ENCODE measurements around the gene ITPRIPL2. TPM values are rescaled to one million over a fixed set of nuclear protein-coding genes. Genes with fewer than 3 reads are reported as not detected.

Gene ITPRIPL2
- total RNA-seq, 1 experiment from 2014 or later, result 67.9 TPM

DNA sequence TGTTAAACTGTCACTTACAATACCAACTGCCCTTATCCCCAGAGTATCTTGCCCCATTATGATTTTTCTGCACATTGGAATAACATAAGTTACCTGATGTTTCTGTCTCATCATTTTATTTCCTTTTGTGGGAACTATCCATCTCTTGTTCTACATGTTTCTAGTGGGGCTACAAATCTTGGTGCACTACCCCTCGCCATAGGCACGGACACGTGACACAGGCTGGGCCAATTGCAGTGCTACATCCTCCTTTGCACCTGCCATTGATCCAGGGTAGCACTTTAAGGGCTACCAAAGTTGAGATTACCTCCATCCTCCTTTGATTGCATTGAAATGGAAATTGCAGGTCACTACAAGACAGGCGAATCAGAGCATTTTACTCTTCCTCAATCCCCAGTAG, 40.1 kb downstream of the ITPRIPL2 start (continued):
- peak; percentile 98 for TF ChIP-seq CBX3 (IDR thresholded peaks at IDR 0.05; ENCODE audit: low read depth)

- no peaks in the 10 kb centered on the region for H3K79me2 ChIP-seq (ENCODE audit: insufficient read depth, low read length)
- BruUV-seq (replicated peaks), result no TSS peak
- ChIA-PET CTCF (interaction anchor here (1.0 kb wide), 1 partner anchor 18 kb away, joined by 4 read pairs; no protein-coding TSS in a partner anchor), RAD21 (ENCODE audit: low non-redundant PET in 1 of 2, low total read pairs in 2 of 2, uncharacterized antibody in 2 of 2, unreplicated experiment in 2 of 2) (interaction anchor here in 1 of 2 experiments (0.6 kb wide), 1 partner anchor 73 kb away, joined by 3 read pairs; no protein-coding TSS in a partner anchor), POLR2A (no interaction called here)
- no peak overlapping the region for H3K9ac ChIP-seq (ENCODE audit: low read length)
- no peak overlapping the region for H3K4me3 ChIP-seq (replicated peaks in 1 of 2; ENCODE audit: low read depth in 1 of 2, low read length in 2 of 2)
- H4K20me1 ChIP-seq (ENCODE audit: insufficient read depth), result no peaks in the 10 kb centered on the region
- H3K27ac ChIP-seq (ENCODE audit: low read depth, low read length), result no peak overlapping the region
- DNase-seq (ENCODE audit: low read depth, low spot score) (no peak), ATAC-seq (no peak)
- no peaks in the 10 kb centered on the region for H3K27me3 ChIP-seq (ENCODE audit: insufficient read depth, low read length)
- no peaks in the 10 kb centered on the region for H3K36me3 ChIP-seq (ENCODE audit: control insufficient read depth in 1 of 2, insufficient read depth in 2 of 2, low read length in 2 of 2)
- peaks cover 0 to 20% of the 10 kb centered on the region in 2 experiments; a peak in 3 of 4 replicates for H3K4me1 ChIP-seq (ENCODE audit: control insufficient read depth in 1 of 2, insufficient read depth in 2 of 2, low read length in 2 of 2)
- no peak overlapping the region for H3K4me2 ChIP-seq (ENCODE audit: low read length)
- H3K9me3 ChIP-seq (ENCODE audit: control insufficient read depth in 1 of 2, insufficient read depth in 1 of 2, low read depth in 1 of 2, low read length in 2 of 2), result peaks cover 0 to 6% of the 10 kb centered on the region in 2 experiments; a peak in 1 of 4 replicates
- TF ChIP-seq CTCF (IDR thresholded peaks at IDR 0.05 in 2 of 3, conservative IDR thresholded peaks at IDR 0.05 in 1 of 3; ENCODE audit: borderline replicate concordance in 1 of 3, insufficient read depth in 1 of 3, low read depth in 2 of 3, low read length in 2 of 3), result no peak
- no peak for TF ChIP-seq POLR2A (IDR thresholded peaks at IDR 0.05; ENCODE audit: borderline replicate concordance, extremely low read depth, insufficient read depth, insufficient read length)
- no peak for TF ChIP-seq SRF (IDR thresholded peaks at IDR 0.05; ENCODE audit: low read depth)
- no peak for TF ChIP-seq YY1 (IDR thresholded peaks at IDR 0.05; ENCODE audit: extremely low read depth, insufficient replicate concordance, low read depth, low read length)
- TF ChIP-seq EGR1 (IDR thresholded peaks at IDR 0.05; ENCODE audit: low read depth), result no peak
- no peak for TF ChIP-seq CEBPB (IDR thresholded peaks at IDR 0.05; ENCODE audit: low read depth)
- TF ChIP-seq RAD21 (IDR thresholded peaks at IDR 0.05; ENCODE audit: low read depth), result no peak
- TF ChIP-seq EZH2phosphoT487 (IDR thresholded peaks at IDR 0.05; ENCODE audit: borderline replicate concordance), result no peak
- H3K9me2 ChIP-seq (ENCODE audit: insufficient read depth), result no peaks in the 10 kb centered on the region
- intact Hi-C loops (cut with micrococcal nuclease), result no loop called here
- no peak overlapping the region for H2AFZ ChIP-seq (ENCODE audit: low read depth, low read length, poor library complexity, severe bottlenecking)
These were observed 48.3 kb downstream of the ITPRIPL2 start for GRCh38 chr16:19162085-19162484.

Measured in HCT116 (cell line).